Right kidney (tissue), 1 donor: ENCODE results near the gene FBXW4.
A peak's percentile ranks its signal among the peaks of the same experiment; 100 is the strongest.

Experiments
- DNase-seq: peaks from one replicate; pipeline ENCODE4 v3.0.0-alpha.2; 2016

FBXW4 gene

GRCh38 chr10:101580486-101581399 lies 114.2 kb downstream of the FBXW4 start:
- DNase-seq: no peak

GRCh38 chr10:101579516-101579870 lies 115.5 kb downstream of the FBXW4 start:
- DNase-seq: no peak

GRCh38 chr10:101578803-101579515 lies 116.0 kb downstream of the FBXW4 start:
- no peak for DNase-seq

GRCh38 chr10:101578192-101578591 lies 116.8 kb downstream of the FBXW4 start:
- DNase-seq: no peak

- DNase-seq: no peak
These were observed 117.7 kb downstream of the FBXW4 start for GRCh38 chr10:101577121-101577871.

- DNase-seq: no peak
These were observed 118.6 kb downstream of the FBXW4 start for GRCh38 chr10:101576211-101576863.

GRCh38 chr10:101575580-101576210 lies 119.3 kb downstream of the FBXW4 start:
- no peak for DNase-seq

GRCh38 chr10:101575091-101575490 lies 119.9 kb downstream of the FBXW4 start:
- DNase-seq: no peak

- DNase-seq: no peak
These were observed 120.9 kb downstream of the FBXW4 start for GRCh38 chr10:101573885-101574753.

- DNase-seq: no peak
These were observed 122.2 kb downstream of the FBXW4 start for GRCh38 chr10:101572785-101573184.

- no peak for DNase-seq
These were observed 122.8 kb downstream of the FBXW4 start for GRCh38 chr10:101572126-101572525.

GRCh38 chr10:101571271-101571925 lies 123.6 kb downstream of the FBXW4 start:
- no peak for DNase-seq

- no peak for DNase-seq
These were observed 124.3 kb downstream of the FBXW4 start for GRCh38 chr10:101570428-101571270.

- DNase-seq: peak; percentile 81
These were observed 125.1 kb downstream of the FBXW4 start for GRCh38 chr10:101569622-101570427.

- no peak for DNase-seq
These were observed 125.7 kb downstream of the FBXW4 start for GRCh38 chr10:101569323-101569621.

- no peak for DNase-seq
These were observed 126.8 kb downstream of the FBXW4 start for GRCh38 chr10:101568054-101568745.

GRCh38 chr10:101567165-101568006 lies 127.6 kb downstream of the FBXW4 start:
- DNase-seq: no peak
